GM19023 (cell line): Measurements from ENCODE around the gene ALDH18A1.
"Not testable (repeated sequence)": the region's sequence is repeated elsewhere in the genome, so short reads cannot be mapped to it uniquely, and the experiment has no call there.

ENCODE experiments used
- ATAC-seq: cut with Tn5 transposase; IDR thresholded peaks from one replicate; pipeline ENCODE4 v1.9.1; 2021; ENCODE audit warnings: mild to moderate bottlenecking, moderate library complexity; ENCODE audit not compliant: unreplicated experiment

ALDH18A1 gene

GRCh38 chr10:95651346-95652060, 5.0 kb downstream of the ALDH18A1 start:
- no peak for ATAC-seq

DNA sequence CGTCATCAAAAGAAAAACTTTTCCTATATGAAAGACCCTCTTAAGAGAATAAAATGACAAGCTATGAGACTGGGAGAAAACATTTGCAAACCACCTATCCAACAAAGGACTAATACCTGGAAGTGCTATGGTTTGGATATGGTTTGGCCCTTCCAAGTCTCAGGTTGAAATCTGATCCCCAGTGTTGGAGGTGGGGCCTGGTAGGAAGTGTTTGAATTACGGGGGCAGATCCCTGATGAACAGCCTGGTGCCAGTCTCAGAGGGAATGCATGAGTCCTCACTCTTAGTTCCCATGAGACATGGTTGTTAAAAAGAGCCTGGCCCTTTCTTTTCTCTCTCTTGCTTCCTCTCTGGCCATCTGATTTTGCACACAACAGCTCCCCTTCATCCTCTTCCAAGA, 6.3 kb downstream of the ALDH18A1 start:
- ATAC-seq: no peak

DNA sequence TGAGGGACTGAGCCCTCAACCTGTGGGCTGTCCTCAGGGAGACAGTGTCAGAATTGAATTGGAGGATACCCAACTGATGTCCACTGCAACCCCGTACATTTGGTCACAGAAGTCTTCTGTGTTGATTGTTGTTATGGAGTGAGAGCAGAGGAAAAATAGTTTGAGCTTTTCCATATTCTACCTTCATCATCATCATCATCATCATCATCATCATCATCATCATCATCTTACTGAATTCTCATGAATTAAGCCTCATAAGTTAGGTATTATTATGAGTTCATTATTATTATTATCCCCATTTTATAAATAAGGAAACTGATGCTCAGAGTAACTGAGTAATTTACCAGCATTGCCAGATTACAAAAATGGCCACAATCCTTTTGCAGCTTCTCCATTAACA, 8.4 kb downstream of the ALDH18A1 start:
- no peak for ATAC-seq

GRCh38 chr10:95646160-95646559, 10.4 kb downstream of the ALDH18A1 start:
- ATAC-seq: no peak

DNA sequence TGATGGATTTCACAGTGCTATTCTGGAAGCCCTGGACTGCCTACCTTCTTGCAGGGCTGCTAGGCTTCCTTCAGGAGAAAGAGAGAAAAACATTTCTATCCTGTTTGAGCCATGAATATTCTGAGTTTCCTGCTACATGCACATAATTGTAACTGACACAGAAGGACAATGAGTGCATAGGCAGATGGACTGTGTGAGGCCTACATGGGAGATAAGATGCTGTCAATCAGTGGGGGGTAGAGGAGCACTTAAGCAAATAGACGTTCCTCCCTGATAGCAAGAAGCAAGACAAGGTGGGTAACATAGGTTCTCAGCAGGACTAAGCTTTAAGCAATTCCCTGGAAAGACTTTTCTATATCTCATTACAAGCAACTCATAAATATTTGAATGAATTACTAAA, 11.6 kb downstream of the ALDH18A1 start:
- no peak for ATAC-seq

DNA sequence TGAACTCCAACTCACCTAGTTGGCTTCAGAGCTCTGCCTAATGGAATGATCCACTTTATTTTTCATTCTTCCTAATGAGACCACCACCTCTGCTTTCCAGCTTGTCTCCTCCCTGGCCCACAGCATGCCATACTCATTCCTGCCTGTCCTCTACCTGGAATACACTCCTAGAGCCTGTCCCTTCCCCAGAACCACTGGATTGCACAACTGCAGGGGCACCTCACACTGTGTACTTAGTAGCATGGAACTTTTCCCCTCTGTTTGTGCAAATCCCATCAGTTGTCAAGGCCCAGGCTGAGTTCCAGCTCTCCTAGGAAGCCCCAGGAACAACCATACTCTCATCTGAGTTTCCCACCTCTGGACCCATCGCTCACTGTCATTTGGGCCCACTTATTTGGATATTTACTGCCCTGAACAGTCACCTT, 15.6 kb downstream of the ALDH18A1 start:
- no peak for ATAC-seq

GRCh38 chr10:95637911-95638310, 18.6 kb downstream of the ALDH18A1 start:
- no peak for ATAC-seq

DNA sequence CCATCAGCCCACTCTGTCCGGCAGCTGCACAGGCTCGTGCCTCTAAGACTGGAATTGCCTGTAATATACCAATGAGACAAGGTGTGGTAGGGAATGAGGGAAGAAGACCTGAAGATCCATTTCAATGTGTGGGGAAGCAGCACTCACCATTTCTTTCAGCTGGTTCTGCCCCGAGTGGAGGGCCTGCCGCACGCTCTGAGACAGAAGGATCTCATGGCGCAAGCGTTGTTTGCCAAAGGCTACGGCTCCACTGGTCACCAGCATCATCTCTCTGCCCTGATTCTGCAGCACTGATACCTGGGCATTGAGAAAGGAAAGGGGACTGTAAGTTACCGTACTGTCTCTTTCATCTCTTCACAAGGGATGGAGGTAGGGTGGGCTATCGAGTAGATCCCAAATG, 19.4 kb downstream of the ALDH18A1 start:
- ATAC-seq: no peak

DNA sequence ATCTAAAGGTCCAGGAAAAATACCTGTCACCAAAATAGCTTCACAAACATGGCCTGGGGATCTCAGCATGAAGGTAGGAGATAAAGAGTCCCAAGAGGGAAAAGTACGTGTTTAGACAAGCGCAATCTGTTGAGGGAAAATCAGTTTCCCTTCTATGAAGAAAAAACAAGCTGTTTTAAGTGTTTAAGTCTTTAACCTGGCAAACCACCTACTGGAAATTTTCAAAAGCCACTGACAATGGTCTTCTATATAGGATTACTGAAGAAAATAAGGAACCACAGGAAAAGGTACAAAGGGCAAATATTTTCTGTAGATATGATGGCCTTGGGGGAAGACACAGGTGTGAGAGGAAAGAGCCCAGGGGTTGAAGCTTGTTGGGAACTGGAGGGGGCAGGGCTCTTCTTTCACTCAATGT, 21.2 kb downstream of the ALDH18A1 start:
- ATAC-seq: no peak

- no peak for ATAC-seq
Observed at GRCh38 chr10:95628786-95629185, 27.7 kb downstream of the ALDH18A1 start.

GRCh38 chr10:95626500-95626899, 30.0 kb downstream of the ALDH18A1 start:
- no peak for ATAC-seq

GRCh38 chr10:95620415-95620814, 36.1 kb downstream of the ALDH18A1 start:
- ATAC-seq: not testable (repeated sequence)

DNA sequence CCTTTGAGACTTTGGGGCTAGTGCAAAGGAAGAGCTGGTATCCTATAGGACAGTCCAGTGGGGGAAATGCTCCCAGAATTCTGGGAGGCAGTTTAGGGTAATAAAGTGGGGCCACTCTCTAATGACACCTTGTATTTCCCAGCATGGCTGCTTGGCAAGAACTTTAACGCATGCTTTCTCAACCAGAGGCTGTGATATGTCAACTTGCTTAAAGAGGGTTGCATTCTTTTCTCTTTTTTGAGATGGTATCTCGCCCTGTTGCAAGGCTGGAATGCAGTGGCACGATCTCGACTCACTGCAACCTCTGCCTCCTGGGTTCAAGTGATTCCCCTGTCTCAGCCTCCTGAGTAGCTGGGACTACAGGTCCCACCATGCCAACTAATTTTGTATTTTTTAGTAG, 38.4 kb downstream of the ALDH18A1 start:
- no peak for ATAC-seq

DNA sequence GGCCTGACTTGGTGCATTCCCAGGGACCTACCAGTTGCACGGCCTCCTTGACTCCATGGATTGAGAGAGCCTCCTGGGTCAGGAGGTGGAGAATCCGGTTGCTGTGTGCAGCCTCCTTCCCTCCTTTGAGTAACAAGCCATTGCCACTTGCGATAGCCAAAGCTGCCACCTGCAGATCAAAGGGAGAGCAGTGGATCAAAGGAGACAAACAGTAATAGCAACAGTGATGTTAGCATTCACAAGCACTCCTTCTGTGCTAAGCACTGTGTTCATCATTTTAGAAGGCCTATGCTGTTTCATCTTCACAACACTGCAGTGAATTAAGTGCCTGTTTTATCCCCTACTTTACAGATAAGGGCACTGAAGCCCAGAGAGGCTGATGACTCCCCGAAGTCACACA, 40.1 kb downstream of the ALDH18A1 start:
- ATAC-seq: no peak

GRCh38 chr10:95613330-95613729, 43.2 kb downstream of the ALDH18A1 start:
- ATAC-seq: no peak

GRCh38 chr10:95610727-95611126, 45.8 kb downstream of the ALDH18A1 start:
- ATAC-seq: no peak

DNA sequence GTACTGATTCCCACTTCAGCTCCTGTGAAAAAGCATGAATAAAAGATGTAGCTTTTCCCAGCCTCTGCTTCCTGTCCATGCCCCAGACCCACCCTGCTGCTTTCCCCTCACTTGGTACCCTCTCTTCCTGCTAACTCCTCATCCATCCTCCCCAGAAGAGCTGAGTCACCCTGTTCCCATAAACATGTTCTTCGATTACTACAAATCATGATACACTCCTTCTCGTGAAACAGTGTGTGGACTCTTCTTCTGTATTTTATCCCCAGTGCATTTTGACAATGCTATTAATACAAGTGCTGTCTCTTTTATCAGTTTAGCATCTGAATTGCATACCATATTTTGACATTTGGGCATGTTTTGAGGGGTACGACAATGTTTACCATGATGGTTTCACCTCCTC, 49.6 kb downstream of the ALDH18A1 start:
- ATAC-seq: no peak

GRCh38 chr10:95605163-95605562, 51.3 kb downstream of the ALDH18A1 start:
- ATAC-seq: no peak

- no peak for ATAC-seq
Observed at GRCh38 chr10:95604630-95605029, 51.9 kb downstream of the ALDH18A1 start.

DNA sequence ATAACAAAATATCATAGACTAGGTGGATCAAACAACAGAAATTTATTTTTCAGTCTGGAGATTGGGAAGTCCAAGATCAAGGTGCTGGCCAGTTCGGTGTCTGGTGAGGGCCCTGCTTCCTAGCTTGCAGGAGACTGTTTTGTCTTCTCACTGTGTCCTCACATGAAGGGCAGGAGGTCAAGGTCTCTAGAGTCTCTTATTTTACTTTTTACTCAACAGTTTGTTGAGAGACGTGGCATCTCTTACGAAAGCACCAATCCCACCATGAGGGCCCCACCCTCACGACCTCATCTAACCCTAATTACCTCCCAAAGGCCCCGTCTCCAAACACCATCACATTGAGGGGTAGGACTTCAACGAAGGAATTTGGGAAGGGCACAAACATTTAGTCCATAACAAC, 54.1 kb downstream of the ALDH18A1 start:
- ATAC-seq: no peak

GRCh38 chr10:95601116-95601719, 55.3 kb downstream of the ALDH18A1 start:
- ATAC-seq: no peak

DNA sequence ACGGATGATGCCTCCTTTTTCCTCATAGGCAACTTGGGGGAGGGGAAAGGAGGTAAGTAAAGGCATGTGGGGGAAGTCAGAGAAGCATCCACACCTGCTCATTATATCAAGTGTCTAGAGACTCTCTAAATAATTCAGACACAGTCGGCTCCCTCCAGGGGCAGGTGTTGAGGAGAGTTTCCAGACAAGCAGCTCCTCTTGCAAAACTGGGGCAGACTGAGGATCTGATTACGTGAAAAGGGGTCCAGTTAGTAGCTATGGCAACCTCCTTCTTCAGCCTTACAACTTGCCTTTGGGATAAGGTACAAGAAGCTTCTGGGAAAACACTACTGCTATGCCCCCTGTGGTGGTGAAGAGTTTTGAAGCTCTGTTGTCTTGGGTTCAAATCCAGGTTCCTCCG, 56.4 kb downstream of the ALDH18A1 start:
- ATAC-seq: no peak

- ATAC-seq: no peak
Observed at GRCh38 chr10:95597788-95598187, 58.7 kb downstream of the ALDH18A1 start.
